Tibial artery (tissue), 4 donors: ENCODE data around the gene EHBP1.

Source experiments
- DNase-seq, 2 donors: peaks; one replicate each; pipeline ENCODE4 v3.0.0-alpha.2; 2019
- H3K27ac ChIP-seq, 2 donors: fragments of 200-600 bp; sonication (generic) in 1 of 2; 1 replicate in 1 of 2; 2 replicates in 1 of 2; pipeline ENCODE4 v1.5.1; 2018 to 2019; ENCODE audit warnings: mild to moderate bottlenecking in 1 of 2
- H3K27me3 ChIP-seq, 2 donors: fragments of 200-600 bp; sonication (generic) in 1 of 2; one replicate each; pipeline versions ENCODE4 v1.5.1 to v1.6.0; 2016 to 2019
- H3K36me3 ChIP-seq, 3 donors: fragments of 200-600 bp; sonication (generic) in 2 of 3; one replicate each; pipeline ENCODE4 v1.5.1; 2016 to 2019; ENCODE audit warnings: mild to moderate bottlenecking in 2 of 3
- H3K4me1 ChIP-seq, 4 donors: fragments of 200-600 bp; sonication (generic) in 2 of 4; 1 replicate in 3 of 4; 2 replicates in 1 of 4; pipeline ENCODE4 v1.5.1; 2016 to 2019
- H3K4me3 ChIP-seq, 2 donors: fragments of 200-600 bp; sonication (generic) in 1 of 2; 1 replicate in 1 of 2; 2 replicates in 1 of 2; pipeline ENCODE4 v1.5.1; 2018 to 2019; ENCODE audit warnings: mild to moderate bottlenecking in 2 of 2
- H3K9me3 ChIP-seq, 3 donors: fragments of 200-600 bp; sonication (generic) in 1 of 3; one replicate each; pipeline ENCODE4 v1.5.1; 2016 to 2019
- CTCF ChIP-seq, 2 experiments: fragments of 200-600 bp in 1 of 2; fragments of 450-650 bp in 1 of 2; IDR thresholded peaks; one replicate each; pipeline ENCODE4 v1.5.1; 2017 to 2019; ENCODE audit warnings: antibody characterized with exemption in 2 of 2, mild to moderate bottlenecking in 1 of 2, moderate library complexity in 1 of 2
- intact Hi-C: fragments of 100-400 bp; cut with DNase I; formaldehyde crosslinking; loops from one replicate; pipeline ENCODE4 v1.15.0; 2023; ENCODE audit warnings: low total_unique reads

Gene EHBP1

GRCh38 chr2:63040586-63040985 lies 335.1 kb downstream of the EHBP1 start:
- H3K27ac ChIP-seq, result no peak overlapping the region
- no peaks in the 10 kb centered on the region for H3K9me3 ChIP-seq
- peaks cover 0 to 20% of the 10 kb centered on the region in 2 donors for H3K27me3 ChIP-seq
- TF ChIP-seq CTCF (IDR thresholded peaks at IDR 0.05), result no peak
- no peak for DNase-seq
- H3K4me1 ChIP-seq, result no peaks in the 10 kb centered on the region
- H3K4me3 ChIP-seq, result no peak overlapping the region
- H3K36me3 ChIP-seq, result peaks cover 9 to 13% (median 9%) of the 10 kb centered on the region in 3 donors
- intact Hi-C loops, result no loop called here

GRCh38 chr2:63041592-63041991 lies 336.1 kb downstream of the EHBP1 start:
- Histone ChIP-seq H3K9me3 (no peaks in the 10 kb centered on the region), H3K4me1 (no peaks in the 10 kb centered on the region), H3K36me3 (peaks cover 12 to 19% (median 17%) of the 10 kb centered on the region in 3 donors), H3K27ac (no peak overlapping the region), H3K4me3 (no peak overlapping the region), H3K27me3 (peaks cover 0 to 30% of the 10 kb centered on the region in 2 donors)
- no peak for TF ChIP-seq CTCF (IDR thresholded peaks at IDR 0.05)
- intact Hi-C loops, result no loop called here
- DNase-seq, result no peak

GRCh38 chr2:63044362-63045327 lies 339.1 kb downstream of the EHBP1 start:
- H3K36me3 ChIP-seq, result peaks cover 12 to 19% (median 17%) of the 10 kb centered on the region in 3 donors
- TF ChIP-seq CTCF (IDR thresholded peaks at IDR 0.05), result no peak
- no peak overlapping the region for H3K27ac ChIP-seq
- H3K4me1 ChIP-seq, result peaks cover 0 to 26% (median 23%) of the 10 kb centered on the region in 4 donors
- no peak for DNase-seq
- intact Hi-C loops, result no loop called here
- H3K4me3 ChIP-seq, result no peak overlapping the region
- peaks cover 4 to 60% of the 10 kb centered on the region in 2 donors for H3K27me3 ChIP-seq
- no peaks in the 10 kb centered on the region for H3K9me3 ChIP-seq

- Histone ChIP-seq H3K27me3 (peaks cover 4 to 79% of the 10 kb centered on the region in 2 donors), H3K27ac (no peak overlapping the region), H3K4me3 (no peak overlapping the region), H3K9me3 (peaks cover 0 to under 1% (median 0%) of the 10 kb centered on the region in 3 donors), H3K4me1 (peaks cover 6 to 44% (median 40%) of the 10 kb centered on the region in 4 donors), H3K36me3 (peaks cover 12 to 19% (median 17%) of the 10 kb centered on the region in 3 donors)
- no peak for DNase-seq
- intact Hi-C loops, result no loop called here
- TF ChIP-seq CTCF (IDR thresholded peaks at IDR 0.05), result no peak
Measured at GRCh38 chr2:63046552-63046951, 341.0 kb downstream of the EHBP1 start.

- peaks cover 6 to 44% (median 40%) of the 10 kb centered on the region in 4 donors for H3K4me1 ChIP-seq
- DNase-seq, result no peak
- H3K36me3 ChIP-seq, result peaks cover 12 to 19% (median 17%) of the 10 kb centered on the region in 3 donors
- H3K27me3 ChIP-seq, result peaks cover 4 to 83% of the 10 kb centered on the region in 2 donors
- TF ChIP-seq CTCF (IDR thresholded peaks at IDR 0.05), result no peak
- intact Hi-C loops, result no loop called here
- H3K4me3 ChIP-seq, result no peak overlapping the region
- H3K27ac ChIP-seq, result no peak overlapping the region
- peaks cover 0 to 5% (median 0%) of the 10 kb centered on the region in 3 donors for H3K9me3 ChIP-seq
Measured at GRCh38 chr2:63046961-63047320, 341.4 kb downstream of the EHBP1 start.
